GM21367 (cell line): ENCODE measurements around the gene CDKN2AIP.
"Not testable (repeated sequence)": the region's sequence is repeated elsewhere in the genome, so short reads cannot be mapped to it uniquely, and the experiment has no call there.

Source experiments
- ATAC-seq: cut with Tn5 transposase; IDR thresholded peaks from one replicate; pipeline ENCODE4 v1.9.1; 2021; ENCODE audit not compliant: unreplicated experiment

Gene CDKN2AIP

DNA sequence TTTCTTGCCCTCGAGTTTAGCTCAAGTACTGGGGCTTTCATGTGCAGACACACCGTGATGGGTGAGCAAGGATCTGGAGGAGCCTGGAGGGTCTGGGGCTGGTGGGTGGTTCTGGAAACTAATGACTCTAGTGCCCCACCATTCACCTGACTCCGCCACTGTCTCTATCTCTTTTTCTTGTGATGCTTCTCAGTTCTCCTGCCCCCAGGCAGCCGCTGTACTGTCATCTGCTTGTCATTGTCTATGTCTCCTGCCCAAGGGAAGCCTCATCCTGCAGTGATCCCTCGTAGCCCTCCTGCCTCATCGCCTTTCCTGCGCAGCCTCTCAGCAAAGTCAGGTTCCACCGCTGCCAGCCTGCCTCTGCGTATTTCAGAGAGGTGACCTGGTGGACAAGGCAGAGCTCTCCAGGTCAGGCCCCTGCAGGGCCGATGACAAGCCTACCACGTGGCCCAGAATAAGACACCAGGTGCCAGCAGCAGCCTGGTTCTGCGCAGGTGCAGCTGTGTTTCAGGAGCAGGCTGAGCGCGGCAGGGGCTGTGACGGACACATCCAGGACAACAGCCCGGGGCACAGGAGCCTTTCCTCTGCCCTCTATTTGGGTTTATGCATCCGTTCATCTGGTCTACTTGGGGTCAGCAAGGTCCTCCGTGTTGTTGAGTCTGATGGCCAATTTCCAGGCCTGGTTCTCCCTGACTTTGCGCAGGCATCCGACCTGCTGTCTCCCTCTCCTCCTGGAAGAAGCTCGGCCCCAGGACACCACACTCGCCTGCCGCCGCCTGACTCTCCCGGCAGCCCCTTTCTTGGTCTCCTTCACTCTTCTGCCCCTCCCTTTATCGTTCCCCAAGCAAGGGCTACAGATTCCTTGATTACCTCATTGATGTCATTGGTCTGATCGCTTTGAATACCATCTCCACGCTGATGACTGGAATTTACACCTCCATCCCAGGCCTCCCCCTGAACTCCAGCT is 30.9 kb upstream of the CDKN2AIP start:
- no peak for ATAC-seq

DNA sequence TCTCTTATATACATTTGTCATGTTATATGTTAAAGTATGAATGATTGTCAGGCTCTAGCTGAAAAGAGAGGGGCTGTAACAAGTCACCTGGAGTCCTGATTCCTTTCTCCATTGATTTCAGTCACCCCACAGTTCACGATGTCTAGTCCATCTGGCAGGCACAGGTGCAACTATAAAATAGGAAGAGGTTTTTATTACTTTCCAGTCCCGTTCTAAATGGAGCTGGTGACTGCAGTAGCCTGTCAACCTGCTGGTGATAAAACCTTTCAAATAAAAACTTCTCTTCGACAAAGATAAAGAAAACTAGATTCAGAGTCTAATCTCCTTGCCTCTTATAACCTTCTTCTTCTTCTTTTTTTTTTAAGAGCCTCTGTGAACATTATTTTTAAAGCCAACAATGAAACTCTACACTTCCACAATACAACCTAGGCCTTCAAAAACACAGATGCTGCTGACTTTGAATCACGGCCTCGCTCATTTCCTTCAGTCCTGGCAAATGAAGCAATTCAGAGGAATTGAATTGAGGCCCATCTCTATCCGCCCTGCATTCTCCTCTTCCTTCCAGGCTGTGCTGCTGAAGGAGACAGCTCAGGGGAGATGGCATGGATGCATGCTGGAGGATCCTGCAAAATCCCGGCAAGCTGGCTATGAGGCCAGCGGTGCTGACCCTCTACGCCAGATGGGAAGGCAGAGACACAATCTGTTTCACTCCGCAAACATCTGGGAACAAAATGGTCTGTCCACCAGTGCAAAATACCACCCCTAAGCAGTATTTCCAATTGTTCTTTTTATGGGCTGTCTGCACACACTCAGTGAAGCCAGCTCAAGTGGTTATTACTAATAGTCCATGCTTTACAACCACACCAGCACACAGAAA is 27.3 kb upstream of the CDKN2AIP start:
- no peak for ATAC-seq

DNA sequence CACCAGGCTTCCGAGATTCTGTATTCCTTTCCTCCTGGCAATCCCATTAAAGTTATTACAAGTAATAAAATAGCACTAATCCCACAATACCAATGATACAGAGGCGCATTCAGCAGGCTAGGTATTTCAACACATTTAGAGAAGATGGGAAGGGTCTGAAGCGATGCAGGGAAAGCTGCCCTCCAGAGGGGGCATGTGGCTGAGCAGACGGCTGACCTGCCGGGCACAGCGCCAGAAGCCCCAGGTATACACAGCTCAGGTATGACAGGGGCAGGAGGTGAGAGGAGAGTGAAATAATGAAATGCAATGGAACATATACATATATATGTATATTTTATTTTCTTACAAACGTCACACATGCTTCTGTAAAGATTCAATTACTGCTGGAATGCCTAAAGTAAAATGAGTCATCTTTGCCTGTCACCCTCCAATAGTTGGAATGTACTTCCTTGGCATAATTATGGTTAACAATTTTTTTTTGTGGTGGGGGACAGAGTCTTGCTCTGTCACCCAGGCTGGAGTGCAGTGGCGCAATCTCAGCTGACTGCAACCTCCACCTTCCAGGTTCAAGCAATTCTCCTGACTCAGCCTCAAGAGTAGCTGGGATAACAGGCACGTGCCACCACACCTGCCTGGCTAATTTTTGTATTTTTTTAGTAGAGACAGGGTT is 21.3 kb upstream of the CDKN2AIP start:
- ATAC-seq, result no peak

DNA sequence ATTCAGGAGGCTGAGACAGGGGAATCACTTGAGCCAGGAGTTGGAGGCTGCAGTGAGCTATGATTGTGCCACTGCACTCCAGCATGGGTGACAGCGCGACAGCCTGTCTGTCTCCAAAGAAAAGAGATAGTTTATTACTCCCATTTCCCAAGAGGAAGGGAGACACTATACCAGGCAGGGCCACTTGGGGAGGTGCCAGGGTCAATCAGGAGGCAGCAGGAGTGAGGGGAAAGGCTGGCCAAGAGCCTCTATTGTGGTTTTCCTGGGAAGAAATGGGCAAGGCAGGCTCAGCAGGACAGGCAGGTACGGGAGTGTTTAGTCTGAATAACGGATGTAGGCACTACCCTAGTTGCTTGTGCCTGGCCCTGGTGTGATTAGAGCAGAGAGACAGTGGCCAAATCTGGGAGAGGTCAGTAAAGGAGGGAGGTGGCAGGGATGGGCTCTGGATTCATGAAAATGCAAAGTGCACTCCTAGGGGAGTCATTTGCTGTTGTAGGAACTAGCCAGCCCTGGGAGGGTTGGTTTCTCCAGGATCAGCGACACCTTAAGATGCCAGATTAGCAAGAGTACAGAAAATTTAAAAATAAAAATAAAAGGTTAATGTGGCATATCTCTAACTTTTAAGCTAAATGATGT is 20.2 kb upstream of the CDKN2AIP start:
- no peak for ATAC-seq

DNA sequence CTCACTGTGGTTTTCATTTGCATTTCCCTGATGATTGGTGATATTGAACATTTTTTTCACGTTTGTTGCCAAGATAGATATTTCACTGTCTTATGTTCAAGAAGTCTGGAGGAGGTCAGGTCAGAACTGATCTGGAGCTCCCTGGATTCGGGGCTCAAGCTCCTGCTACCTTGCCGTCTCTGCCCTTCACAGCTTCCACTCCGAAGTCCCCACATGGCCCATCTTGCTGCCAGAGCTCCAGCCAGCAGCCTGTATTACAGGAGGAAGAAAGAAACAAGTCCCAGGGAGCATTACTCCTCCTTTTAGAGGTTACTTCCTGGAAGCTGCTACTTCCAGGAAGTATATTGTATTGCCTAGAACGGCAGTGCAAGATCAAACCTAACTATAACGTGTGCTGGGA is 17.9 kb upstream of the CDKN2AIP start:
- ATAC-seq, result no peak

DNA sequence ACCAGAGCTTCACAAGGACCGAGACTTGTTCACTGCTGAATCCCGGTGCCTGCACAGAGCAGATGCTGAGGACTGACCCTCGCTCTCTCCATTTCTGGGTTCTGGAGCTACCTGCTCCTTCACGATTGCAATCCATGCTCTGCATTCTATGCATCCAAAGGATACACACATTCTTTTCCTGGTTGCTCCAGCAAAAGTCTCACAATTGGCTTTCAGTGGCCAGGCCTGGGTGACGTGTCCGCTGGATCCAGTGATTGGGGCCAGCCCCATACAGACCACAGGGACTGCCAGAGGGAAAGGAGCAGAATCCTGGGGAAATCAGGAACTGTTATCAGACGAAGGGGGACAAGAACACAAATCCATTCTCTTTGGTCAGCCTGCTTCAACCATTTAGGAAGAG is 14.9 kb upstream of the CDKN2AIP start:
- ATAC-seq, result no peak

DNA sequence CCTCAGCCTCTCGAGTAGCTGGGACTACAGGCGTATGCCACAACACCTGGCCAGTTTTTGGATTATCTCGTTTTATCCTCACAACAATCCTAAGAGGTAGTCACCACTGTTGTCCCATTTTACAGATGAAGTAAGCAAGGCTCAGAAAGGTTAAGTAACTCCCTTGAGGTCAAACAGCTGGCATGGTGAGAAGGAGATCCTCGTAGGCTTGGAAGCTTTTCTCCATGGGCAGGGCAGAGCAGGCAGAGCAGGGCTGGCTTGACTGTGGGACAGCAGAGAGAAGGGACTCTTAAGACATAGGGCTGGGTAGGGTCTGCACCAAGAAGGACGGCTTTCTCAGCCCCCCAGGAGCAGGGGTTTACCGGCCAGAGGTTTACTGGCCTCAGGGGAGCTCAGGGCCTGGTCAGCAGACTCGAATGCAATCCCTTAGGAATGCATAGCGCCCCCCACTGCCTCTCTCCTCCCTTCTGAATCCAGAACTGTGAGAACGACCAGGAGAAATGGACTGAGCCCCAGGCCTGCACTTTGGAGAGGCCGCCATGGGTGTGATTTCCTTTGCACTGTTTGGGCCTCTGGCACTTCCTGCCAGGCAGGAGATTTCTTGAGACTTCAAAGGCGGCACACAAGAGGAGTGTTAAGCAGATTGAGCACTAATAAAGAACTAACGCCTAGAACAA is 14.0 kb upstream of the CDKN2AIP start:
- ATAC-seq, result no peak

DNA sequence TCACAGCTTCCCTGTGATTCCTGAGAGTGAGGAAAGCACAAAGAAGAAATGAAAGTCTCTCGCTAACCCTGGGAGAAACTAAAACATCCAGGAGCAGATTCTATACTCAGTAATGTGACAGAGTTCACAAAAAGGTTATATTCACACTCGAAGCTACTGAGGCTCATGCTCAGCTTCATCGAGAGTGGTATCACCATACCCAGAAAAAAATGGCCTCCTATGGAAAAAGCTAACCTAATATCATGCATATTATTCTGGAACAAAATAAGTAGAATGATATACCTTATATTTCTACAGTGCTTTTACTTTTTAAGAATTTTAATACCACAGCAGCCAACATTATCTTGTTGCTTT is 13.5 kb upstream of the CDKN2AIP start:
- ATAC-seq, result no peak

DNA sequence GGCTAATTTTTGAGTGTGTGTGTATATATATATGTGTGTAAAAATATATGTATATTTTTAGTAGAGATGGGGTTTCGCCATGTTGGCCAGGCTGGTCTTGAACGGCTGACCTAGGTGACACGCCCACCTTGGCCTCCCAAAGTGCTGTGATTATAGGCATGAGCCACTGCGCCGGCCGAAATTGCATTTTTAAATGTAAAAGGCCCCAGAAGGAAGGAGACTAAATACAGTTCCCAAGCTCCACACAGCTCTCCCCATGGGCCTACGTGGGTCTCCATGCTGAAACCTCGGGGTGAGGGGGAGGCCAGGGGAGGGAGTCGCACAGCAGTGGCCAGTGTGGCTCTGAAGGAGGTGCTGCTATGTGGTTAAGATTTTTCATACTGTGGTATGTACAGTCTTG is 12.8 kb upstream of the CDKN2AIP start:
- no peak for ATAC-seq

DNA sequence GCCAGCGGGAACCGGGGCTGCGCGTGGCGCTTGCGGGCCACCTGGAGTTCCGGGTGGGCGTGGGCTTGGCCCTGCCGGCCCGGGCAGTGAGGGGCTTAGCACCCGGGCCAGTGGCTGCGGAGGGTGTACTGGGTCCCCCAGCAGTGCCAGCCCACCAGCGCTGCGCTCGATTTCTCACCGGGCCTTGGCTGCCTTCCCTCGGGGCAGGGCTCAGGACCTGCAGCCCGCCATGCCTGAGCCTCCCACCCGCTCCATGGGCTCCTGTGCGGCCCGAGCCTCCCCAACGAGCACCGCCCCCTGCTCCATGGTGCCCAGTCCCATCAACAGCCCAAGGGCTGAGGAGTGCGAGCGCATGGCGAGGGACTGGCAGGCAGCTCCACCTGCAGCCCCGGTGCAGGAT is 11.3 kb upstream of the CDKN2AIP start:
- not testable (repeated sequence) for ATAC-seq

DNA sequence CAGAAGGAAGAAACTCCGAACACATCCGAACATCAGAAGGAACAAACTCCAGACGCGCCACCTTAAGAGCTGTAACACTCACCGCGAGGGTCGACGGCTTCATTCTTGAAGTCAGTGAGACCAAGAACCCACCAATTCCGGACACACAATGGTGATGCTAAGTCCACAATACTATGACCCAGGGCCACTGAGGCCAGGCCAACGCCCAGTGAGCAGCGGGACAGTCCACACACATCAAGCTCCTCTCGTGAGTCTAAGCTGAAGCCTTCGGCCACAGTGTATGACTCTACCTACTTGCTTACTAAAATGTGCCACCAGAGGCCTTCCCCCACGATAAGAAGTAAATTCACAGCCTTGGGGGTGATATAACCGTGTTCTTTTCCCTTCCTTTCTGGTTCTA is 10.2 kb upstream of the CDKN2AIP start:
- no peak for ATAC-seq

DNA sequence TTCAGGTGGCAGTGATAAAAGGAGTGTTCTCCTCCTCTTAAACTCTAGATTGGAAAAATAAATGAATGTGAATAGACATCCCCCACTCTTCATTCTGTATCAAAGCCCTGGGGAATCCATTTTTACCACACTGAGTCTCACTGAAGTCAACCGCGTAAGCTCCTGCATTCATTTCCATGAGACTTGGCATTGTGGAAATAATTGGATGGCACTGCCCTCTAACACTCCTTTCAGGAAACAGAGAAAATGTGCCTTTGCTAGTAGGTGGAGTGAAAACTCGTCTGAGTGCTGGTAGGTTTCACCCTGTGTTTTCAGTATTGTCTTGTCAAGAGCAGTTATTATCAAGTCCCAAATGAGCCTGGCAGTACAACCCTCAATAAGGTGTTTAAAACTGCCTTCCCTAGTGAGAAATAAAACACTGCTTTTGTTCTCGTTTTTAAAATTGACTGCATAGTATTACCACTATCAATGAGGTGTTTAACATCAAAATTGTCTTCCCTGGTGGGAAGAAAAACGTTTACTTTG is 9.7 kb upstream of the CDKN2AIP start:
- ATAC-seq, result no peak

DNA sequence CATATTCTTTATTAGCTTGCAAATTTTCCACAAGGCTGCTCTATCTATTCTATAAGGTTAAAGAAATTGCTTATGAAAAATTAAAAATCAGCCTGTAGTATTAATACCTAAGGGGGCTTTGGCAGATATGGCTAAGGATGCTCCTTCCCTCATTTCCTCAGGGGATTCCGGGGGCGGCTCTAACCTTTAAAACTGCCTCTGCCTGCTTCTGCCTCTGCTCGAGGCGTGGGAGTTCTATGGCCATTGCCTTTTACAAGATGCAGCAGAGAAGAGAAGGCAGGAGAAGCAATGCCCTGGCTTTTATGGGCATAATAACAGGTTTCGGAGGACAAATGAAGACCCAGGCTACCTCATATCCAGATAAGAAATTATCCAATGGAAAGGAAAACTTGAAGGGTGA is 8.6 kb upstream of the CDKN2AIP start:
- no peak for ATAC-seq

DNA sequence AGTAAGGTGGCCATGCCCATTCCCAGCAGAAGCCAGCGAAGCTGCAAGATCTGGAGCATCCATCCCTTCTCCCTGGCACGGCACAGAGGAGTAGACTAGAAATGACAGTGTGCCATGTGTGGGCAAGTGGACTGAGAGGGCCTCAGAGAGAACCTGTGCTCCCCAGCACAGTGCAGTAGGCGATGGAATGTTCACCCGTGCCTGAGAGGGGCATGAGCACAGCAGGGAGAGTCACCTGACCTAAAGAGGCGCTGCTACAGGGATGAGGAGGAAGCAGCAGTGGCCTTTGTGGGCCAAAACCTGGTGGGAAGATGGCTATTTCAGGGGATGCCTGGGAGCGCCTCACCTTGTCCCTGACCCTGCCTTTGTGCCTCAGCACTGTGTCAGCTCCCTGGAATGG is 8.0 kb upstream of the CDKN2AIP start:
- no peak for ATAC-seq

DNA sequence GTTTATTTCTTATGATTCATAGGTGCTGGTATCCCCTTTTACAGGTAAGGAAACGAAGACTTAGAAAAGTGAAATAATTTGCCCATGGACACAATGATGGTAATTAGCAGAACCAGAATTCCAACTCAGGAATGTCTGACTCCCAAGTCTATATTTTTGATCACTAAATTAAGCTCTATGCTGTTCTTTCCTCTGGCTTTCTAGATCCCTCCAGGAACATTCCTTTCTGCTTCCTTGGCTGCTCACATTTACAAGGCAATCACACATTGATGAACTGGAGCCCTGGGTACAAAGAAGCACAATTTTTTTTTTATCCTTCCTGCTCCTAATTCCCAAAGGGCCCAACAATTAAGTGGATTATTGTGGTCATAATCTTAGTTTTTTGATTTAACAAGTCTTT is 7.0 kb upstream of the CDKN2AIP start:
- no peak for ATAC-seq

DNA sequence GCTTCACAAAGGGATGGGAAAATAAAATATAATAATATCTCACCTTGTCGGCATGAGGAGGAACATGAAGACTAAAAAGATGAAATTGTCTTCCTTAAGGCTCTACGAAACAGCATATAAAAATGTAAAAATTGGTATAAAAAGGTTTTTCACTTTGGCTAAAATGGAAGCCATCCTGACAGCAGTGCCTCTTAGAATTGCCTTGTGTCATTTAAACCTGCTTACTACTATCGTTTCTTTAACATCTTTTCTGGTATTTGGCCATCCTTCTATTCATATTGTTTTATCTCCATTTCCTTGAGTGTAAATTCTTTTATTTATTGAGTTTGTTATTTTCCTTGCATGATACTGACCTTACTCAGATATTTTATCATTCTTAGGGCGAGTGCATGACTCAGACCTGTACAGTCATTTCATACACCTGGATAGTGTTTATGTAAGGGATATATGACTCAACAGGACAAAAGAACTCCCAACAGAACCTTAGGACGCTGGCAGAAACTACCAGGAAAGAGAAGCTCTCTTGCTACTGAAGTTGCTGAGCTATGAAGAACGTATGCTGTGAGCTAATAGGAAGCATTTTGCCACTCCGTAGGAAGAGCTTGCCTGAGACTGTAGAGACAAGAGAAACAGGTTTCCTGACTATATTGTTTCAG is 5.8 kb upstream of the CDKN2AIP start:
- no peak for ATAC-seq

DNA sequence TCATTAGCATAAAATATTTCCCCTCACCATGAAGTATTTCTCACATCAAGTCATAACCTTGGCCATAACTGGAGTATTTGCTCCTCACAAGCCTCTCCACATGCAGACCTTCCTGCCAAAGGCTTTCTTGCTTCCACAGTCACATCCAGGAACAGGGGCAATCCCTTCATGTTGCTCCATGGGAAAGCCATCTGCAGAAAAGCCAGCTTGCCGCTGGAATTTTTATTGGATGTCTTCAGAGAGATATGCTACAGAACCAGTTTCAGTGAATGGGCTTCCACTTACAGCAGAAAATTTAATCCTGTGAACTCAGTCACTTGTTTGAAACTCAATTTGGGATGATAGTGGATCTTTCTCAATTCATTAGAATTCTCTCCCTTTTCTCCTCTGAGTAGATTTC is 3.2 kb upstream of the CDKN2AIP start:
- no peak for ATAC-seq

DNA sequence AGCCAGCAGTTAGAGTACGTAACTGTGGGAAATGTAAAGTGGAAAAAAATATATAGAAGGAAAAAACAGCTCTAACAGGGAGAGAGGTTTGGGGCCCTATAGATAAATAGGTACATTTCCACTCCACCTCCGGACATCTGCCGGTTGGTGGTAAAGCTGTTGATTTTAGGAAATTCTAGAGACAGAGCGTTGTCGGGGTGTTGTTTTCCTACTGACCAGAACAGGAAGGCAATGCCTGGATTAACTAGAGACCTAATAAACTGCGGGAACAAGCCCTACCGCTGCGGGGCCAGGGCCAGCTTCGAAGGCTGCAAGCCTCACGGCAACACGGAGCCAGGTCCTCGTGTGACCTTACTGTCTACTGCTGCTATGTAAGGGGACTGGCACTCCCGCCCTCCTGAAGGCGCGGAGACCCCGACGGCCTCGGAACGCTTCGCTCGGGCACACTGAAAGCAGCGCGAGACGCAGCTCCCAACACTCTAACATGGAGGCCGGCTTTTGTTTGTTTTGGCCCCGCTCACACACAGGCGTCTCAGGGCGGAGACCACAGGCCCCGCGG is 702 bp upstream of the CDKN2AIP start:
- ATAC-seq, result no peak

DNA sequence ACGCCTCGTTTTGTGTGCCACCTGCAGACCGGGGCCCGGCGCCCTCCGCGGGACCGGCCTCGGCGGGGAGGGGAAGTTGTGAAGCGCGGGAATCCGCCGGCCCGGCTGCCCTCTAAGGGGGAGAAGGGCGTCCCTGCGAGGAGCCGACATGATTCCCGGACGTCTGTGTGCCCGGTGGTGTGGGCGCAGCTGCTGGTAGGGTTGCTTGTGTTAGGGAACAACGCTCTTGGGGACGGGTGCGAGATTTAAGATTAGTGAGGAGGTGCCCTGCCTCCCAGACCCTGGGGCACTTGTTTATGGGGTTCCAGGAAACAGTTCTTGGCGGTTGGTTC is 627 bp downstream of the CDKN2AIP start:
- ATAC-seq, result peak; percentile 22

DNA sequence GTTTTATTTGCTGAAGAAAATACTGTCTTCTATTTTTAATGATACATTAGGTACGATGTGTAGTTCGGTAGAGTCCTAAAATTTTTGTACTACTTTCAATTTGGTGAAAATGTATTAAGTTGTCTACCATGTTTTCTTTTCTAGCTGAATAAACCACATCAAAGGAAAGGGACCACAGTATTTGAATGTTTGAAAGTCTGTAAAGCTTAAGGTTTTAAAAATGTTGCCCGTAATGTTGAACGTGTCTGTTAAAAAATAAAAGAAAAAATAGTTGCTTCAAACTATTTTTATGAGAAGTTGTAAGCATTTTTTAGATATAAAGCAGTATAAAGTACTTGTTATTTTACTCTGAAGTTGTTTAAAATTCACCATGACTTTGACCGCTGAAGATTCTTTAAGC is 3.2 kb downstream of the CDKN2AIP start:
- ATAC-seq, result no peak
